H1 (cell line): ENCODE measurements around the gene TLE1. TPM values are rescaled to one million over a fixed set of nuclear protein-coding genes. Genes with fewer than 3 reads are reported as not detected.

Source experiments
- CTCF ChIA-PET: fragments of 300-600 bp; sonication (Branson Sonifier 250); formaldehyde crosslinking; loops from one replicate; lab custom pipeline; 2021; ENCODE audit not compliant: partially characterized antibody; lab: Charles Lee
- POLR2A ChIA-PET: fragments of 300-600 bp; sonication (Branson Sonifier 250); formaldehyde crosslinking; loops from one replicate; lab custom pipeline; 2021; ENCODE audit warnings: inconsistent platforms; ENCODE audit not compliant: partially characterized antibody; lab: Charles Lee
- DNase-seq, 2 experiments: peaks; one replicate each; pipeline versions ENCODE4 v3.0.0 to v3.0.0-alpha.2; 2010 to 2022; ENCODE audit warnings: low spot score in 2 of 2, low read depth in 1 of 2, mixed read lengths in 1 of 2
- FAIRE-seq: peaks from 2 replicates; lab custom pipeline; 2011; peaks lifted over from hg19 to GRCh38; lab: Jason Lieb, UNC
- H2AFZ ChIP-seq: 2 replicates; pipeline ENCODE4 v1.8.1; 2012; ENCODE audit warnings: low read length, inconsistent platforms
- H2AK5ac ChIP-seq: 2 replicates; pipeline ENCODE4 v1.6.1; 2013; ENCODE audit warnings: low read depth, low read length
- H2BK120ac ChIP-seq: replicated peaks from 2 replicates; pipeline ENCODE3; 2013; ENCODE audit warnings: low read depth, low read length, inconsistent platforms
- H2BK12ac ChIP-seq: 2 replicates; pipeline ENCODE4 v1.6.1; 2013; ENCODE audit warnings: low read depth, low read length
- H2BK15ac ChIP-seq: 2 replicates; pipeline ENCODE4 v1.6.1; 2013; ENCODE audit warnings: low read length
- H2BK20ac ChIP-seq: 2 replicates; pipeline ENCODE4 v1.6.1; 2013; ENCODE audit warnings: low read length
- H2BK5ac ChIP-seq: 2 replicates; pipeline ENCODE4 v1.6.1; 2013; ENCODE audit warnings: low read depth, low read length
- H3K14ac ChIP-seq: 2 replicates; pipeline ENCODE4 v1.6.1; 2013; ENCODE audit warnings: inconsistent platforms; ENCODE audit not compliant: insufficient read length
- H3K18ac ChIP-seq: 2 replicates; pipeline ENCODE4 v1.6.1; 2013; ENCODE audit warnings: low read length; ENCODE audit errors: extremely low read depth
- H3K23ac ChIP-seq: 2 replicates; pipeline ENCODE4 v1.6.1; 2013; ENCODE audit warnings: inconsistent platforms; ENCODE audit not compliant: insufficient read length
- H3K23me2 ChIP-seq: 2 replicates; pipeline ENCODE4 v1.6.1; 2013; ENCODE audit warnings: low read depth, low read length
- H3K27ac ChIP-seq: 2 replicates; pipeline ENCODE4 v1.6.1; 2011; ENCODE audit warnings: low read depth, low read length, inconsistent platforms
- H3K27me3 ChIP-seq, 4 experiments: replicated peaks in 1 of 4; 1 replicate in 1 of 4; 2 replicates in 3 of 4; pipeline versions ENCODE4 v1.6.1 to v1.8.1; 2011 to 2013; ENCODE audit warnings: low read length in 3 of 4, mild to moderate bottlenecking in 3 of 4, inconsistent platforms in 2 of 4, mixed read lengths in 2 of 4, moderate library complexity in 1 of 4; ENCODE audit not compliant: control insufficient read depth in 3 of 4, insufficient read depth in 3 of 4; ENCODE audit errors: extremely low read depth in 1 of 4
- H3K36me3 ChIP-seq, 4 experiments: 2 replicates each; pipeline versions ENCODE4 v1.6.1 to v1.8.1; 2011 to 2013; ENCODE audit warnings: mild to moderate bottlenecking in 4 of 4, low read length in 3 of 4, moderate library complexity in 2 of 4, control low read depth in 1 of 4, inconsistent platforms in 1 of 4; ENCODE audit not compliant: insufficient read depth in 4 of 4, control insufficient read depth in 2 of 4
- H3K4ac ChIP-seq: replicated peaks from 2 replicates; pipeline ENCODE3; 2013; ENCODE audit warnings: low read length, low read depth, mixed read lengths, inconsistent platforms; ENCODE audit not compliant: insufficient read length
- H3K4me1 ChIP-seq, 4 experiments: replicated peaks in 1 of 4; 1 replicate in 1 of 4; 2 replicates in 3 of 4; pipeline versions ENCODE4 v1.6.1 to v1.8.1; 2011 to 2013; ENCODE audit warnings: low read length in 3 of 4, inconsistent platforms in 2 of 4, mixed read lengths in 1 of 4; ENCODE audit not compliant: insufficient read depth in 4 of 4, control insufficient read depth in 3 of 4
- H3K4me2 ChIP-seq, 2 experiments: 2 replicates each; pipeline versions ENCODE4 v1.6.1 to v1.8.1; 2011 to 2013; ENCODE audit warnings: low read depth in 2 of 2, low read length in 2 of 2, control low read depth in 1 of 2, inconsistent platforms in 1 of 2, mild to moderate bottlenecking in 1 of 2; ENCODE audit not compliant: insufficient read depth in 1 of 2
- H3K4me3 ChIP-seq, 4 experiments: fragments of 200-600, 300-600 bp in 1 of 4; sonication (generic), shearing (Covaris generic), sonication (Bioruptor Twin) in 1 of 4; 2 replicates each; pipeline versions ENCODE4 v1.5.1 to v1.8.1; 2011 to 2016; ENCODE audit warnings: low read length in 4 of 4, low read depth in 3 of 4, control low read depth in 2 of 4, inconsistent platforms in 2 of 4, mild to moderate bottlenecking in 2 of 4, mixed read lengths in 1 of 4, moderate library complexity in 1 of 4; ENCODE audit not compliant: insufficient read depth in 2 of 4; ENCODE audit errors: extremely low read depth in 1 of 4
- H3K56ac ChIP-seq: replicated peaks from 2 replicates; pipeline ENCODE3; 2013; ENCODE audit warnings: low read depth, mild to moderate bottlenecking, mixed read lengths, low read length, inconsistent platforms; ENCODE audit not compliant: insufficient read length
- H3K79me1 ChIP-seq: 2 replicates; pipeline ENCODE4 v1.6.1; 2013; ENCODE audit warnings: low read depth, low read length, control low read depth
- H3K79me2 ChIP-seq, 2 experiments: 2 replicates each; pipeline versions ENCODE4 v1.6.1 to v1.8.1; 2012 to 2013; ENCODE audit warnings: low read length in 2 of 2, mild to moderate bottlenecking in 2 of 2, inconsistent platforms in 1 of 2; ENCODE audit not compliant: insufficient read depth in 2 of 2, control insufficient read depth in 1 of 2
- H3K9ac ChIP-seq, 4 experiments: replicated peaks in 1 of 4; 1 replicate in 1 of 4; 2 replicates in 3 of 4; pipeline versions ENCODE4 v1.6.1 to v1.8.1; 2011 to 2013; ENCODE audit warnings: low read depth in 3 of 4, low read length in 3 of 4, control low read depth in 2 of 4, mild to moderate bottlenecking in 2 of 4, moderate library complexity in 2 of 4, inconsistent platforms in 1 of 4; ENCODE audit errors: extremely low read depth in 1 of 4
- H3K9me3 ChIP-seq, 2 experiments: 2 replicates each; pipeline versions ENCODE4 v1.6.1 to v1.8.1; 2012 to 2013; ENCODE audit warnings: mild to moderate bottlenecking in 2 of 2, moderate library complexity in 2 of 2, control low read depth in 1 of 2, inconsistent platforms in 1 of 2, low read depth in 1 of 2, low read length in 1 of 2, mixed read lengths in 1 of 2; ENCODE audit not compliant: insufficient read depth in 2 of 2
- H4K20me1 ChIP-seq, 2 experiments: replicated peaks in 1 of 2; 2 replicates each; pipeline versions ENCODE3 to v1.8.1; 2011 to 2013; ENCODE audit warnings: inconsistent platforms in 2 of 2, low read length in 2 of 2, mild to moderate bottlenecking in 1 of 2; ENCODE audit not compliant: insufficient read depth in 2 of 2, control insufficient read depth in 1 of 2
- H4K5ac ChIP-seq: 2 replicates; pipeline ENCODE4 v1.6.1; 2013; ENCODE audit warnings: low read length, low read depth, mixed read lengths, inconsistent platforms; ENCODE audit not compliant: insufficient read length
- H4K8ac ChIP-seq: 2 replicates; pipeline ENCODE4 v1.8.0; 2013; ENCODE audit warnings: mild to moderate bottlenecking, moderate library complexity, low read length, inconsistent platforms; ENCODE audit not compliant: insufficient read depth; ENCODE audit errors: extremely low read depth
- H4K91ac ChIP-seq: replicated peaks from 2 replicates; pipeline ENCODE3; 2013; ENCODE audit warnings: low read length, mixed read lengths, inconsistent platforms; ENCODE audit not compliant: insufficient read length
- EGR1 ChIP-seq: IDR thresholded peaks from 2 replicates; pipeline ENCODE4 v1.6.1; 2011; ENCODE audit warnings: low read depth, low read length, borderline replicate concordance
- EP300 ChIP-seq, 2 experiments: IDR thresholded peaks; 1 replicate in 1 of 2; 2 replicates in 1 of 2; pipeline ENCODE4 v1.6.1; 2011 to 2012; ENCODE audit warnings: low read depth in 2 of 2, low read length in 2 of 2, mild to moderate bottlenecking in 2 of 2, borderline replicate concordance in 1 of 2, inconsistent platforms in 1 of 2, moderate library complexity in 1 of 2
- KDM4A ChIP-seq: IDR thresholded peaks from one replicate; pipeline ENCODE4 v1.7.1; 2012; ENCODE audit warnings: low read depth, mild to moderate bottlenecking, moderate library complexity, low read length, inconsistent platforms; ENCODE audit not compliant: severe bottlenecking
- KDM5A ChIP-seq: fragments of 200-600 bp; IDR thresholded peaks from 2 replicates; pipeline ENCODE4 v1.7.1; 2012; ENCODE audit warnings: mild to moderate bottlenecking, low read length, inconsistent platforms, mixed read lengths
- PHF8 ChIP-seq: fragments of 200-600 bp; sonication (generic); conservative IDR thresholded peaks from 2 replicates; pipeline ENCODE4 v1.7.1; 2012; ENCODE audit warnings: low read depth, mild to moderate bottlenecking, inconsistent platforms, low read length, moderate library complexity
- POLR2A ChIP-seq, 2 experiments: IDR thresholded peaks; 1 replicate in 1 of 2; 2 replicates in 1 of 2; pipeline ENCODE4 v1.6.1; 2011; ENCODE audit warnings: low read depth in 2 of 2, low read length in 2 of 2, mild to moderate bottlenecking in 2 of 2; ENCODE audit errors: control extremely low read depth in 1 of 2
- RNF2 ChIP-seq: fragments of 200-900, 300-1000 bp; sonication (generic); IDR thresholded peaks from 2 replicates; pipeline ENCODE4 v1.7.1; 2016; ENCODE audit warnings: borderline replicate concordance, low read depth, mild to moderate bottlenecking, antibody characterized with exemption, low read length; ENCODE audit not compliant: poor library complexity, severe bottlenecking; ENCODE audit errors: missing control alignments
- SRF ChIP-seq: IDR thresholded peaks from 2 replicates; pipeline ENCODE4 v1.6.1; 2011; ENCODE audit warnings: mild to moderate bottlenecking, low read depth, low read length, moderate library complexity
- TEAD4 ChIP-seq: IDR thresholded peaks from 2 replicates; pipeline ENCODE4 v1.6.1; 2012; ENCODE audit warnings: low read depth, low read length, inconsistent platforms, mixed read lengths
- WGBS, 2 experiments: shearing (Covaris generic) in 1 of 2; methylation state at CpG; one replicate each; pipeline versions ENCODE4 v1.1.6 to v1.1.7; 2013 to 2015; ENCODE audit warnings: low lambda C conversion rate in 2 of 2, mixed read lengths in 2 of 2, inconsistent platforms in 1 of 2, low coverage in 1 of 2, missing lambda C conversion rate in 1 of 2; ENCODE audit not compliant: insufficient replicate concordance in 2 of 2, insufficient coverage in 1 of 2, insufficient read length in 1 of 2; ENCODE audit errors: extremely low coverage in 1 of 2, missing lambda C conversion rate in 1 of 2; 5-methylcytosine and 5-hydroxymethylcytosine counted together
- polyA plus RNA-seq, 7 experiments: library from polyadenylated mRNA; depleted of rRNA in 3 of 7; stranded (reverse) in 5 of 7; unstranded in 2 of 7; fragments of >200 nt in 5 of 7; fragments of 200-250 nt in 2 of 7; gene quantifications; 1 replicate in 5 of 7; 2 replicates in 1 of 7; 4 replicates in 1 of 7; pipeline versions ENCODE4 v1.2.1 to v1.2.3, GENCODE V29; 2011 to 2013; ENCODE audit warnings: missing spikeins in 2 of 7, mixed read lengths in 2 of 7
- total RNA-seq: library from RNA; stranded (reverse); fragmentation: NEBNext Ultra II Directional; extraction: Animal tissue kit (Norgen Biotek cat#: 25700); gene quantifications from 2 replicates; pipeline ENCODE4 v1.2.1, GENCODE V29; 2021

TLE1 gene
- total and polyA plus RNA-seq, 2 of the 8 experiments (the other 6 are each of a cell fraction or from before 2014, with no cell fraction given) = 81.8 to 91.6 TPM

DNA sequence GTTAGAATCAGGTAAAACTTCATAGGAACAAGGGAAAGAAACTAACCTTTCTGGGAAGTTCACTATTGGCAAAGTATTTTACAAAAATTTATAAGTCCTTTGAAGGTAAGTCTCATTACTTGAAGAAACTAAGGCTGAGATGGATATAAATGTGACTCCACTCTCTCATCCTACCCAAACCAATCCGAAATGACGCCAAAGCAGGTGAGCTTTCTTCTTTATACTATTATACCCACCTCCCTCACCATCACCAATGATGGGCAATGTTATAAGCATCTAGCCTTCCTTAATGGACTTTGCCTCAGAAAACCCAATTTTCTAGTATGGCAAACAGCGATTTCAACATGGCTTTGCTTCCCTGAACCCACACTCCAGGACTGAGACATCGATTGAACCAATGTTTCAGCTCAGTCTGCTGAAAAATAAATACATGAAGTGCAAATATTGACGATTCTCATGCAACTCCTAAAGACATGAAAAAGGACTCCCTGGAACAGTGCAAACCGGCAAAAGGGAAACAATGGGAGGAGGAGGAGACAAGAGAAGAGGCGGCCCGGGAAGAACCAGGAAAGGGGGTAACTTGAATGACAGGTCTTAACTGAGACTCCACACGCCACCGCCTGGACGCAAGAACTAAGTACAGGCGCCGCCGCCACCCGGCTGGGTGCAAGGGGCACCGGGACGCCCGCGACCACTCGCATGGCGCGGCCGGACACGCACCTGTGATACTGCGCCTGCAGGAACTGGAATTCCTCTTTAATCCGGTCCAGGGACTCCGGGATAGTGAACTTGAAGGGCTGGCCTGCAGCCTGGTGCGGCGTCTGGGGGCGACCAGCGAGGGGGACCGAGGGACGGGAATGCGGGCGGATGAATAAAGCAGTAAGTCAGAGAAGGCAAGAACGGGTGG is 2.5 kb downstream of the TLE1 start:
- H4K8ac ChIP-seq = peak overlapping the region; percentile 74; the same call in 1 of the 2 replicates
- ChIA-PET POLR2A (interaction anchor here (0.6 to 10.8 kb wide), 8 partner anchors 13 to 106 kb away, joined by 3 to 97 read pairs (median 3); no protein-coding TSS in a partner anchor), CTCF (interaction anchor here (0.6 to 1.8 kb wide), 11 partner anchors 9 to 624 kb away, joined by 3 to 5 read pairs (median 3); no protein-coding TSS in a partner anchor)
- peaks cover 2 to 19% (median 8%) of the 10 kb centered on the region in 4 experiments; a peak in 5 of 7 replicates for H3K4me1 ChIP-seq
- no peaks in the 10 kb centered on the region for H3K27me3 ChIP-seq
- peak overlapping the region; percentile 65 to 87 (median 78) for H3K9ac ChIP-seq
- no peak overlapping the region for H2BK120ac ChIP-seq
- peaks cover 2 to 36% (median 16%) of the 10 kb centered on the region in 4 experiments for H3K36me3 ChIP-seq
- no peaks in the 10 kb centered on the region for H3K9me3 ChIP-seq
- H2BK5ac ChIP-seq = peak overlapping the region; percentile 77; the same call in 1 of the 2 replicates
- no peak overlapping the region for H2BK12ac ChIP-seq
- peaks cover 31 to 34% of the 10 kb centered on the region in 2 experiments for H4K20me1 ChIP-seq
- H3K4me2 ChIP-seq = peak overlapping the region; percentile 71 to 86
- H4K91ac ChIP-seq = peak overlapping the region; percentile 34
- no peak overlapping the region for H3K14ac ChIP-seq
- H3K56ac ChIP-seq = no peak overlapping the region
- H2AK5ac ChIP-seq = no peak overlapping the region
- no peak overlapping the region for H2AFZ ChIP-seq
- peak overlapping the region; percentile 72 to 90 (median 86) for H3K4me3 ChIP-seq
- no peak overlapping the region for H2BK15ac ChIP-seq
- H3K23ac ChIP-seq = no peak overlapping the region
- no peak overlapping the region for H2BK20ac ChIP-seq
- peak overlapping the region; percentile 61 for H3K4ac ChIP-seq
- H3K27ac ChIP-seq = peak overlapping the region; percentile 80
- peak overlapping the region; percentile 62; the same call in 1 of the 2 replicates for H3K18ac ChIP-seq
- peak overlapping the region; percentile 70 for H4K5ac ChIP-seq
- WGBS, 2 experiments = 3% methylated on average over 36 of the region's 36 CpGs; no CpG with 5 or more reads in 1 of the 2 experiments
- peak in 1 of 2 experiments; percentile 81 for DNase-seq
- H3K79me1 ChIP-seq = no peaks in the 10 kb centered on the region
- peaks cover 49 to 72% of the 10 kb centered on the region in 2 experiments for H3K79me2 ChIP-seq
- FAIRE-seq = peak; percentile 13
- H3K23me2 ChIP-seq = peaks cover 8% of the 10 kb centered on the region
- no peak for TF ChIP-seq SRF
- TF ChIP-seq EP300 (IDR thresholded peaks at IDR 0.05; ENCODE audit: borderline replicate concordance in 1 of 2, low read depth in 2 of 2, low read length in 2 of 2) = no peak
- TF ChIP-seq EGR1 = no peak
- TF ChIP-seq KDM5A = no peak
- no peak for TF ChIP-seq POLR2A (IDR thresholded peaks at IDR 0.05; ENCODE audit: control extremely low read depth in 1 of 2, low read depth in 2 of 2, low read length in 2 of 2)
- no peak for TF ChIP-seq PHF8
- TF ChIP-seq RNF2 = no peak
- no peak for TF ChIP-seq KDM4A
- TF ChIP-seq TEAD4 = no peak
